ENCODE data around the gene TCP11L2. TPM values are rescaled to one million over a fixed set of nuclear protein-coding genes. Genes with fewer than 3 reads are reported as not detected.

The TCP11L2 gene
- total and polyA plus RNA-seq, 9 of the 15 experiments (the other 6 are each of a cell fraction or from before 2014, with no cell fraction given) = 0.39 to 4.5 (median 1.3) TPM

DNA sequence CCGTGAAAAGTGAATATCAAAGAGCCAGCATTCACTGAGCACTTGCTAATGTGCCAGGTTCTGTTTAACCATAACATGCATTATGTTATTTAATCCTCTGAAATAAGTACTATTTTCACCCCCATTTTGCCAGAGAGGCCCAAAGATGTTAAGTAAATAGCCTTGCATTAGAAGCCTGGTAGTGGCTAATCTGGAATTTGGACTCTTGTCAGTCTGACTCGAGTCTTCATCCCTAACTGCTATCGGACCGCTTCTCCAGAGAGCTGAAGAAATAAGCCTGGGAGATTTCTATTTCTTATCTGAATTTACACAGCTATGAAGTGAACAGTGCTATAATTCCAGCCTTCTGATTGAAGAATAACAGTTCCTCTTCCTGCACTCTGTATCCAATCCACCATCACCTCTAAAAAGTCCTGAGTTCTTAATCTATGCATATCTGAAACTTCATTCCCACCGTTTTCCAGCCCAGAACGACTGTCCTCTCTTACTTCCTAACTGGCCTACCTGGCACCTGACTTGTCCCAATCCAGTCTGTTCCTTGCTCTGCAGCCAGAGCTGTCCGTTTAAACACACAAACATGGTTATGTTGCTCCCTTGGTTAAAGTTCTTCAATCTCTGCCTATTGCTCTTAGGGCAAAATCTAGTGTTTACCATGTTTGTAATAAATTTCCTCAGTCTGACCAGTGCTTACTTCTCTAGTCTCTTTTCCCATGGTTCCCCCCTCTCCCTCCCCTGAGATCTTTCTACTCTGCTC is 57.3 kb downstream of the TCP11L2 start:
- Histone ChIP-seq H2AFZ (ENCODE audit: low read depth, low read length) (no peak overlapping the region), H3K36me3 (ENCODE audit: control insufficient read depth, insufficient read depth, low read length) (peaks cover 9% of the 10 kb centered on the region; the same call in 1 of the 3 replicates), H3K4me2 (ENCODE audit: insufficient read depth, low read length) (peak overlapping the region; percentile 23; the same call in 1 of the 2 replicates), H3K4me3 (no peak overlapping the region), H3K9me3 (replicated peaks; ENCODE audit: control insufficient read depth, insufficient read depth, low read depth, low read length) (no peaks in the 10 kb centered on the region), H3K9ac (ENCODE audit: insufficient read depth in 1 of 2, low read depth in 2 of 2, low read length in 2 of 2) (no peak overlapping the region), H3K9me1 (ENCODE audit: control insufficient read depth, insufficient read depth, low read length) (no peaks in the 10 kb centered on the region), H3K27ac (ENCODE audit: extremely low read depth, low read depth, low read length) (no peak overlapping the region), H4K20me1 (replicated peaks; ENCODE audit: control insufficient read depth, insufficient read depth, low read length) (no peaks in the 10 kb centered on the region), H3K4me1 (replicated peaks in 1 of 2; ENCODE audit: control insufficient read depth in 2 of 2, insufficient read depth in 2 of 2, low read length in 2 of 2) (peaks cover 14 to 15% of the 10 kb centered on the region in 2 experiments; a peak in 4 of 5 replicates), H3K79me2 (ENCODE audit: control insufficient read depth, insufficient read depth, low read length) (peaks cover 39% of the 10 kb centered on the region), H3K27me3 (ENCODE audit: control insufficient read depth in 2 of 2, insufficient read depth in 2 of 2, low read length in 2 of 2) (no peaks in the 10 kb centered on the region)
- in situ Hi-C loops (cut with MboI) (no loop called here), intact Hi-C loops (cut with micrococcal nuclease) (loop anchor here (5.0 to 10.0 kb wide), 4 partner anchors 58 to 545 kb away; partner anchors contain the start of gene TCP11L2)
- POLR2A ChIA-PET = no interaction called here
- no peak for ATAC-seq
- CTCF ChIA-PET (ENCODE audit: low intra/inter-chr PET ratio) = no interaction called here
- DNase-seq (ENCODE audit: extremely low read depth in 1 of 4, low spot score in 3 of 4) = peak; percentile 15 to 19 (median 16)
- peak; percentile 6 for FAIRE-seq
- BruUV-seq (replicated peaks) = no TSS peak
- 14% methylated on average over 7 of the region's 7 CpGs for WGBS (ENCODE audit: insufficient coverage, low coverage, missing lambda C conversion rate)
- TF ChIP-seq TAL1 (IDR thresholded peaks at IDR 0.05) (peak; percentile 40), DNMT1 (IDR thresholded peaks at IDR 0.05) (no peak), FOXM1 (IDR thresholded peaks at IDR 0.05; ENCODE audit: low read depth) (no peak), FOXM1 (CRISPR knock-in tag; IDR thresholded peaks at IDR 0.05; ENCODE audit: low read depth) (no peak), FOXA3 (CRISPR knock-in tag; conservative IDR thresholded peaks at IDR 0.05 in 1 of 2, IDR thresholded peaks at IDR 0.05 in 1 of 2) (peak in 1 of 2 experiments; percentile 65; a peak in 2 of 4 replicates), ZNF282 (CRISPR knock-in tag; IDR thresholded peaks at IDR 0.05) (no peak), MCM3 (IDR thresholded peaks at IDR 0.05) (no peak), CCNT2 (IDR thresholded peaks at IDR 0.05; ENCODE audit: borderline replicate concordance, extremely low read depth, insufficient read length, low read depth, low read length) (peak; percentile 31), TEAD4 (IDR thresholded peaks at IDR 0.05; ENCODE audit: low read length) (peak; percentile 34; the same call in 1 of the 2 replicates), TEAD4 (CRISPR knock-in tag; IDR thresholded peaks at IDR 0.05; ENCODE audit: borderline replicate concordance) (no peak), ZEB2 (IDR thresholded peaks at IDR 0.05) (no peak), ARID1B (IDR thresholded peaks at IDR 0.05) (peak; percentile 37; the same call in 1 of the 2 replicates), SOX6 (IDR thresholded peaks at IDR 0.05) (no peak), DPF2 (IDR thresholded peaks at IDR 0.05) (no peak), SMARCA4 (IDR thresholded peaks at IDR 0.05) (peak; percentile 29; the same call in 1 of the 2 replicates), CREB1 (IDR thresholded peaks at IDR 0.05) (no peak), CREB1 (CRISPR knock-in tag; IDR thresholded peaks at IDR 0.05) (no peak), CBX8 (IDR thresholded peaks at IDR 0.05; ENCODE audit: borderline replicate concordance, extremely low read depth, low read depth, low read length, poor library complexity, severe bottlenecking) (no peak)
- TF ChIP-seq, protein P1, sequence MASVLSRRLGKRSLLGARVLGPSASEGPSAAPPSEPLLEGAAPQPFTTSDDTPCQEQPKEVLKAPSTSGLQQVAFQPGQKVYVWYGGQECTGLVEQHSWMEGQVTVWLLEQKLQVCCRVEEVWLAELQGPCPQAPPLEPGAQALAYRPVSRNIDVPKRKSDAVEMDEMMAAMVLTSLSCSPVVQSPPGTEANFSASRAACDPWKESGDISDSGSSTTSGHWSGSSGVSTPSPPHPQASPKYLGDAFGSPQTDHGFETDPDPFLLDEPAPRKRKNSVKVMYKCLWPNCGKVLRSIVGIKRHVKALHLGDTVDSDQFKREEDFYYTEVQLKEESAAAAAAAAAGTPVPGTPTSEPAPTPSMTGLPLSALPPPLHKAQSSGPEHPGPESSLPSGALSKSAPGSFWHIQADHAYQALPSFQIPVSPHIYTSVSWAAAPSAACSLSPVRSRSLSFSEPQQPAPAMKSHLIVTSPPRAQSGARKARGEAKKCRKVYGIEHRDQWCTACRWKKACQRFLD (CRISPR knock-in tag; IDR thresholded peaks at IDR 0.05) = no peak
- TF ChIP-seq, protein P2, sequence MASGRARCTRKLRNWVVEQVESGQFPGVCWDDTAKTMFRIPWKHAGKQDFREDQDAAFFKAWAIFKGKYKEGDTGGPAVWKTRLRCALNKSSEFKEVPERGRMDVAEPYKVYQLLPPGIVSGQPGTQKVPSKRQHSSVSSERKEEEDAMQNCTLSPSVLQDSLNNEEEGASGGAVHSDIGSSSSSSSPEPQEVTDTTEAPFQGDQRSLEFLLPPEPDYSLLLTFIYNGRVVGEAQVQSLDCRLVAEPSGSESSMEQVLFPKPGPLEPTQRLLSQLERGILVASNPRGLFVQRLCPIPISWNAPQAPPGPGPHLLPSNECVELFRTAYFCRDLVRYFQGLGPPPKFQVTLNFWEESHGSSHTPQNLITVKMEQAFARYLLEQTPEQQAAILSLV (tag; IDR thresholded peaks at IDR 0.05) = no peak
- TF ChIP-seq, protein P3, sequence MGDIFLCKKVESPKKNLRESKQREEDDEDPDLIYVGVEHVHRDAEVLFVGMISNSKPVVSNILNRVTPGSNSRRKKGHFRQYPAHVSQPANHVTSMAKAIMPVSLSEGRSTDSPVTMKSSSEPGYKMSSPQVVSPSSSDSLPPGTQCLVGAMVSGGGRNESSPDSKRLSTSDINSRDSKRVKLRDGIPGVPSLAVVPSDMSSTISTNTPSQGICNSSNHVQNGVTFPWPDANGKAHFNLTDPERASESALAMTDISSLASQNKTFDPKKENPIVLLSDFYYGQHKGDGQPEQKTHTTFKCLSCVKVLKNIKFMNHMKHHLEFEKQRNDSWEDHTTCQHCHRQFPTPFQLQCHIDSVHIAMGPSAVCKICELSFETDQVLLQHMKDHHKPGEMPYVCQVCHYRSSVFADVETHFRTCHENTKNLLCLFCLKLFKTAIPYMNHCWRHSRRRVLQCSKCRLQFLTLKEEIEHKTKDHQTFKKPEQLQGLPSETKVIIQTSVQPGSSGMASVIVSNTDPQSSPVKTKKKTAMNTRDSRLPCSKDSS (IDR thresholded peaks at IDR 0.05; ENCODE audit: low read depth, partially characterized antibody) = no peak
